GM18519 (cell line): ENCODE results near the gene TXLNA.

Experiments used
- ATAC-seq: cut with Tn5 transposase; IDR thresholded peaks from one replicate; pipeline ENCODE4 v1.9.1; 2021; ENCODE audit warnings: mild to moderate bottlenecking, moderate library complexity; ENCODE audit not compliant: unreplicated experiment, low FRiP score

The TXLNA gene

DNA sequence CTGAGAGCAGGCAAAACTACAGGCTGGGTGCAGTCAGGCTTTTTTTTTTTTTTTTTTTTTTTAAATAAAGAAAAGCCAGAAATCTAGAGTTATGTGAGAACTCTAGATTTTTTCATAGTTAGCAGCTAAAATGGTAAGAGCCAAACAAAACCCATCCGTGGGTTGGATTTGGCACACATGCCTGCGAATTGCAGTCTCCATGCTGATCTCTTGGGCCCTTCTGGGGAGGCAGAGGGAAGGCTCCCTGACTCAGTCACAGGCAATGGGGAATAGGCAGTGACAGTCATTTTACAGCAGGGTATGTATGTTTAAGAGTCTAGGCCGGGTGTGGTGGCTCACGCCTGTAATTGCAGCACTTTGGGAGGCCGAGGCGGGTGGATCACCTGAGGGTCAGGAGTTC is 2.6 kb downstream of the TXLNA start:
- no peak for ATAC-seq

DNA sequence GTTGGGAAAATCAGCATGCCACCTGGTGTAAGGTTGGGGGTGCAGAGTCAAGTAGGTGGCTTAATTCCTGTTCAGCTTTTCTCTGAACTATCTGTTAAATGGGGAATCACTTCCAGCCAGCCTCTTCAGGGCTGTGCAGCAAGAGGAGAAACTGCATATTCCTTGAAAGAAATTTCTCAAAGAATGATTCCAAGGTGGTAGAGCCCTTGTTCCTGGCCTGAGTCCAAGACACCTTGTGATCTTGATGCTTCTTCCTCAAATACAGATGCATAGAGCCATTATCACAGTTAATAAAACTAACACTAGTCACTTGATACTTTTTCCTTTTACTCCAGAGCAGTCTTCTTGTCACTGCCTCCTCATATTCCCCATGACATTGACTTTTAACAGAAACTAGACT is 5.2 kb downstream of the TXLNA start:
- no peak for ATAC-seq

DNA sequence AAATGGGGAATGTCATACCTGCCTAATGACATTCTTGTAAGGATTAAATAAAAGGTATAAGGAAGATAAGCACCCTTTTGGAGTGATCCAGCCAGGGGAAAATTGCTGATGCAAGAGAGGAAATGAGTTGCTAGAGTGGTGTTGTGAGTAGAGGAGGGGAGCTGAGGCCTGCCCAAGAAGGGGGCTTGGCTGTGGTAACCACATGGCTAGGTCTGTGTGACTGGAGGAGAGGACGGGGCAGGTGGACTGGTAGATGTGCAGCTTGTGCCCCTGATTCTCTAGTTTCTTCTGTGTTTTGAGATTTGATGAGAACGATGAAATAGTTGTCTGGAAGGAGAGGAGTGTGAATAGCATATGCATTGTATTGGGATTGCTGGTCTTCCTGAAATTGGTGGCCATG is 6.6 kb downstream of the TXLNA start:
- no peak for ATAC-seq

DNA sequence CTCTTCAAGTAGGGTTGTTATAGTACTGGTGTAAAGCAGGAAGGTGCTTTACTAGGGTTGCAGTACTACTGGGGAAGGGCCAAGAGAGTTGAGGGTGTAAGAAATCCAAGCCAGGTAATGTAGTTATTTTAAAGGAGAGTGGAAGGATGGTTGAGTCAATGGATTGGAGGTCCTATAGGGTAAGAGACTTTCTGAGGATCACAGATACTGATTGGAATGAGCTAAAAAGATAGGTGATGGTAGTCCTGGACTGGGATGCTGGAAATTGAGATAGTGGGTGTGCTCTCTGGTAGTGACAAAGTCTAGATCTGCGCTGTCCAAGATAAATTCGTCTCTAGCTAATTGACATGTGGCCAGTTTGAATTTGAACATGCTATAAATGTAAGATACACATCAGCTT is 7.0 kb downstream of the TXLNA start:
- ATAC-seq, result no peak

DNA sequence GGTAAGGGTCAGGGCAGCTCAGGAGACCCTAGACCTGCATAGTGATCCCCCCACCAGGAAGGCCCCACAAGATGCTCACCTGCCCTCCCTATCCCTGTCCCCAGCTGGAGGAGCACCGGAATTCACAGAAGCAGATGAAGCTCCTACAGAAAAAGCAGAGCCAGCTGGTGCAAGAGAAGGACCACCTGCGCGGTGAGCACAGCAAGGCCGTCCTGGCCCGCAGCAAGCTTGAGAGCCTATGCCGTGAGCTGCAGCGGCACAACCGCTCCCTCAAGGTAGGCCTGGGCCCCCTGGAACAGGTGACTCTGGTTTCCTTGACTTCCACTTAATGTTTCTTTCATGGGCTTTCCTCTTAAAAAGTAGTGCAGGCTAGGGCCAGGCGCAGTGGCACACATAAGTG is 8.4 kb downstream of the TXLNA start:
- ATAC-seq, result no peak

DNA sequence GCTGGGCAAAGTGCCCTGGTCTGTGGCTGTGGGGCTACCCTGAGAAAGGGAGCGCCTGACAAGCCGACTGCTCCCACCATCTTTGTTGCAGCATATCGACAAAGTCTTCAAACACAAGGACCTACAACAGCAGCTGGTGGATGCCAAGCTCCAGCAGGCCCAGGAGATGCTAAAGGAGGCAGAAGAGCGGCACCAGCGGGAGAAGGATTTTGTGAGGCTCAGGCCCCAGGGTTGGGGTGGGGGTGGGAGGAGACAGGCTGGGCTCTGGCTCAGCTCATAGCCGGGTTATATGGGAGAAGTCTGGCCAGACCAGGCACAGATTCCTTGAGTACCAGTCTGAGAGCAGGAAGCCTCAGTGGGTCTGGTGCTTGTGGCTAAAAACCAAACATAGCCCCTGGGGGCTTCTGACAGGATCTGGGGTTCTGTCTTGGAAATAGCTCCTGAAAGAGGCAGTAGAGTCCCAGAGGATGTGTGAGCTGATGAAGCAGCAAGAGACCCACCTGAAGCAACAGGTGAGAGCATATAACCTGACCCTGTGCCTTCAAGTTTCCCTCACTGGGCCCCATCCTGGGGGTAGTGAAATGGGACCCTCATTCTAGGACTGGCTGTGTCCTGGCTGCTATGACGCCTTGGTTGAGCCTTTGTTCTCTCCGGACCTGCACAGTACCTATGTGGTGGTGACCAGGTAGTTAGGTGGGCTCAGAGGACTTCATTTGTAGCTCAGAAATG is 12.9 kb downstream of the TXLNA start:
- no peak for ATAC-seq

DNA sequence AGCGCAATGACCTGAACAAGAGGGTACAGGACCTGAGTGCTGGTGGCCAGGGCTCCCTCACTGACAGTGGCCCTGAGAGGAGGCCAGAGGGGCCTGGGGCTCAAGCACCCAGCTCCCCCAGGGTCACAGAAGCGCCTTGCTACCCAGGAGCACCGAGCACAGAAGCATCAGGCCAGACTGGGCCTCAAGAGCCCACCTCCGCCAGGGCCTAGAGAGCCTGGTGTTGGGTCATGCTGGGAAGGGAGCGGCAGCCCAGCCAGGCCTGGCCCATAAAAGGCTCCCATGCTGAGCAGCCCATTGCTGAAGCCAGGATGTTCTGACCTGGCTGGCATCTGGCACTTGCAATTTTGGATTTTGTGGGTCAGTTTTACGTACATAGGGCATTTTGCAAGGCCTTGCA is 15.5 kb downstream of the TXLNA start:
- ATAC-seq, result no peak

DNA sequence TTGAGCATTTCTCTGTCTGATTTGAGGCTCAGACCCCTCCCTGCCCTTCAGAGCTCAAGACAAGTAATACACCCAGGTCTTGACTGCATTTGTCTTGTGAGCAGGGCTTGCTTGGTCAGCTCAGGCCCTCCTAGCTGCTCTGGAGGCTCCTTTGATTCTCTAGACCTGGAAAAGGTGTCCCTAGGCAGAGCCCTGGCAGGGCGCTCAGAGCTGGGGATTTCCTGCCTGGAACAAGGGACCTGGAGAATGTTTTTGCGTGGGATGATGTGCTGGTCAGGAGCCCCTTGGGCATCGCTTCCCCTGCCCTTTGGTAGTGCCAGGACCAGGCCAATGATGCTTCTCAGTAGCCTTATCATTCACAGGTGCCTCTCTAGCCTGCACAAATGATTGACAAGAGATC is 16.1 kb downstream of the TXLNA start:
- ATAC-seq, result no peak

DNA sequence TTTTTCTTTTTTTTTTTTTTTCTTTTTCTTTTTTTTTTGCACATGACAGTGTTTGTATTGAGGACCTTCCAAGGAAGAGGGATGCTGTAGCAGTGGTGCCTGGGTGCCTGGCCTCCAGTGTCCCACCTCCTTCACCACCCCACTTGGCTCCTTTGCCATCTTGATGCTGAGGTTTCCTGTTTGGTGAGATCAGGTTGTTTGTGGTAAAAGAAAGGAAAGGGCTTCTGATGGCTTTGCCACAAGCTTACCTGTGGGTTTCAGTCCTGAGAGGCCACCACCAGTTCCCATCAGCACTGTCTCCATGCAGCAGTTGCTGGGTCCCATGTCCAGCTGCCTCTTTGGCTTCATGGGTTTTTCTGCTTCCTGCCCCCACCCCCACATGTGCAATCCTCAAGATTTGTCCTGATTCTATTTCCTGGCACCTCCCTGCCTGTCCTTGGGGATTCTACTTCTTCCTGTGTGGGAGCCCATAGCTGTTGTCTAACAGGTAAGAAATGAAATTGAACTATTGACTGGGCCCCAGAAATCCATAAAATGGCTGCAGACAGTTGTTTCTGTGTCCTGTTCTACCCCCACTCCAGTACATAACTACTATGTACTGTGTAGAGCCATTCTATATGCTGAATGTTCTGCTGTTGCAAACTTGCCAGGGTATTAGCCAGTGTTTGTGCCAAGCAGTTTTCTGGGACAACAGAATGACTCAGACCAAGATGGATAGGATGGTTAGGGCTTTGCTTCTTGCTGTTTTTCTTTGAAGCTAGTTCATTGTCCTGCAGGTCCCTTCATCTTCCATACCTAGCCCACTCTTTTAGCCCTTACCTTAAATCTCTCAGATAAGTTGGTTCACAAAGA is 16.7 kb downstream of the TXLNA start:
- ATAC-seq, result no peak

DNA sequence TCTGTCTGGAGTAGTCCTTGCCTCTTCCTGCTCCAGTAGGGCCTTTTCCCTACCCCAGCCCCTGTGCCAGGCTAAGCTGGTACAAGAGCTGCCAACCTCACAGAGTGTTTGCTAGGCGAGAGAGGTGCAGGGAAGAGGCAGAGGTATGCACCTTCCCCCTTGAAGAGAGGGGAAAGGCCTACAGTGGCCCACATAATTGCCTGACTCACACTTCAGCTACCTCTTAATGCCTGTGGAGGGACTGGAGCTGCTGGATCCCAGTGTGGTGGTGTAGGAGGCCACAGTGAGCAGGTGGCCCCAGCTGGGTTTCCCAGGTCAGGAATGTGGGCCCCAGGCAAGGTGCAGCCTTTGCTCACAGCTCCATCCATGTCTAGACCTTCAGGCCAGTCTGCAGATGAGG is 17.6 kb downstream of the TXLNA start:
- no peak for ATAC-seq

DNA sequence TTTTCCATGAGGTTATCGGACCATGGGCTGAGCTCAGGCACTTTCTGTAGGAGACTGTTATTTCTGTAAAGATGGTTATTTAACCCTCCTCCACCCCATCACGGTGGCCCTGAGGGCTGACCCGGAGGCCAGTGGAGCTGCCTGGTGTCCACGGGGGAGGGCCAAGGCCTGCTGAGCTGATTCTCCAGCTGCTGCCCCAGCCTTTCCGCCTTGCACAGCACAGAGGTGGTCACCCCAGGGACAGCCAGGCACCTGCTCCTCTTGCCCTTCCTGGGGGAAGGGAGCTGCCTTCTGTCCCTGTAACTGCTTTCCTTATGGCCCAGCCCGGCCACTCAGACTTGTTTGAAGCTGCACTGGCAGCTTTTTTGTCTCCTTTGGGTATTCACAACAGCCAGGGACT is 18.4 kb downstream of the TXLNA start:
- no peak for ATAC-seq

DNA sequence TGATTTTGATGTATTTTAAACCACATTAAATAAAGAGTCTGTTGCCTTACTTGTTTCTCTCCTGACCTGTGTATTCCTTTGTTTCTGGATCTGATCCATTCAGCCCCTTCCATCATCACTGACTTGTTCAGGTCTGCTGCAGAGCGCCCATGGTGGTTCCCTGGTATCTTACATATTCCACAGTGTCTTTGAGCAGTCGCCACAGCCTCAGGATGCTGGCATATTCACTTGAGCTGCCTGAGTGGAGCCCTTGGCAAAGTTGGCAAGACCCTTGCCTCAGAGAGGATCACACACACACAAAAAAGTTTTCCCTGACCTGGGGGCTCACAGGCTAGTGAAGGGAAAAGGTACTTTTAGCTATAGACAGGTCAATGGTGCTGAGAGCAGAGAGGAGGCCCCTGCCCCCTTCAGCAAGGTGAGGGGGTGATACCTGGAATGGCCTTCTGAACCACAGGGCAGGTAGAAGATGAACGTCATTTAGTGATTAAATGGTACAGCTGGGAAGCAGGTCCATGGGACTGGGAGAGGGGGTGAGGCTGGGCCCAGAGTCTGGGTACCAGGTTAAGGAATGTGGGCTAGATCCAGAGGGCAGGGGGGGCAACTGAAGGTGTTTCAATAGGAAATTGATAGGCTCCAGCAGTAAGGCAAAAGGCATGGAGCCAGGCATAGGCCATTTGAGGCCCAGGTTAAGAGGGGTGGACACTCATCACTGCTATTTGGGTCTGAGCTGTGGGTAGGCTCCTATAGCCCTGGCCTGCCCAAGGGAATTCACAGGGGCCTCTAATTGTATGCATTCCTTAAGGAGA is 19.0 kb downstream of the TXLNA start:
- ATAC-seq, result no peak

DNA sequence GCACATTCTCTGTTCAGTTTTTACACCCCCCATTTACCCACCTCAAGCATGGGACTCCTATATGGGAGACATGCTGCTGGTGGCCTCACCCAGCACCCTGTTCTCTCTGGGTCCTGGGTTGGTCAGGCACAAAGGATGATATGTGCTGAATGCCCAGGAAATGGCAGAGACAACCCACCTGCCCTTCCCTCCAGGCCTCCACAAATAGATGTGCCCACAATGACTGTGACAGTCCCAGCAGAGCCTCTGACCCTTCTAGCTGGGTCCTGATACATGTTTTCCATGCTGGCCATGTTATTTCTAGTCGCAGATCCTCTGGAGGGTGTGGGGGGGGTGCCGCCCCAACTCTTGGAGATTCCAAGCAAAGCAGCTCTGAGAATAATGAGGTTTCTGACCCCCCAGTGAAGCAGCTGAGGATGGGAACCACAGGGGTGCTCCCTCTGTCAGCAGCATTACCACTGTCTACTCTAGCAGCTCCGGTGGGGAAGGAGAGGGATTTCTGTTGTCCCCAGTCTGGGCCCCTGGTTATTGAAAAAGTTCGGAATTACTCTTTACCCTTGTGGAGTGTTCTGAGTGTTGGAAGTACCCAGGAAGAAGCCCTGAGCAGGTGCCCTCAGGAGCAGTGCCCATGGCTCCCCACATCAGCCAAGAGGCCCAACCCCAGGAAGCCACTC is 19.7 kb downstream of the TXLNA start:
- ATAC-seq, result no peak

DNA sequence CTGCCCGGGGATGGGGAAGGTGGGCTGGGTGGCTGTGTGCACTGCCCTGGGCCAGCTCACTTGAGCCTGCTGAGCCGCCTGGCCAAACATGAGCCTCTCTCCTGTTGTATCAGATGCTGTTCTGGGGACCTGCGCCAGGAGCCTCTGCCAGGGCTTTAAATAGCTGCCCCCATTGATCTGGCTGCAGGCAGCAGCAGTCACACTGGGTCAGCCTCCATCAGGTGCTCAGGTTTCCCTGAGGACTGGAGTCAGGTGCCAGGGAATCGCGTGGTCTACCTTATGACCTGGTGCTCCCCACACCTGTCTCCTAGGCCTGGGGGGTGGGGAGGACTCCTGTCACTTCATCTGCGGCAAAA is 20.2 kb downstream of the TXLNA start:
- ATAC-seq, result no peak

DNA sequence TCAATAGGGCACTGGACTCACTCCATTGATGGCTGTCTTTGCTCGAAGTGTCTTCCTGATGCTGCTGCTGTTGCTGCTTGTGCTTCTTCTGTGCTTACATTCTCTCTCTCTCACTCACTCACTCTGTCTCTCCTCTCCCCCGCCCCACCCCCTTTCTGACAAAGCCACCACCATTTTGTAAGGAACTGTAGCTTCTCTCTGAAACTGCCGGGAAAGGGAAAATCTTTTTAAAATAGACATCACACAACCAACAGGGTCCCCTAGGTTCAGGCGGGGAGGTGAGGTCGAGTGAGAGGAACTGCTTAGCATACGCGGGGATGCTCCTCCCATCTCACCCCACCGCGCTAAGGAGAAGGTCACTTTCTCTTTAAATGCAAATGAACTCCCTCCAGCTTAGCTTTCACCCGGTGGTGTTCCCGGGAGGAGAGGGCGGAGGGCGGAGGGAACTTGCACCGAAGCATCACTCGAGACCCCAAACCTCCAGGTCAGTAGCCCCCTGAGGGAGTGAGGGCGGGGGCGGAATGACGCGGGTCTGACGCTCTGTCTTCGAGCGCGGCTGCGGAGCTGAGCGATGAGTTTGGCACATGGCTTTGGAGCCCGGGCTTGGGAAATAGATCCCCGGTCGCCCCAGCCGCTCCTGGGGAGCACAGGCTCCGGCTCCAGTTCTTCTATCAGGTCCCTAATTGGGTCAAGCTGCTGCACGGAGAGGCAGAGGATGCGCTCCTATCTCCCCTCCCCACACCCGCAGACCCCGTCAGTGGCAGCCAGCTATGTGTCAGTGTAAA is 20.9 kb downstream of the TXLNA start, which contains the start of gene CCDC28B:
TSS of gene CCDC28B (plus strand) at position 370 of the 785 bp plus-strand sequence. CDS start 1,341 bp downstream, outside the sequence.
- ATAC-seq, result no peak

DNA sequence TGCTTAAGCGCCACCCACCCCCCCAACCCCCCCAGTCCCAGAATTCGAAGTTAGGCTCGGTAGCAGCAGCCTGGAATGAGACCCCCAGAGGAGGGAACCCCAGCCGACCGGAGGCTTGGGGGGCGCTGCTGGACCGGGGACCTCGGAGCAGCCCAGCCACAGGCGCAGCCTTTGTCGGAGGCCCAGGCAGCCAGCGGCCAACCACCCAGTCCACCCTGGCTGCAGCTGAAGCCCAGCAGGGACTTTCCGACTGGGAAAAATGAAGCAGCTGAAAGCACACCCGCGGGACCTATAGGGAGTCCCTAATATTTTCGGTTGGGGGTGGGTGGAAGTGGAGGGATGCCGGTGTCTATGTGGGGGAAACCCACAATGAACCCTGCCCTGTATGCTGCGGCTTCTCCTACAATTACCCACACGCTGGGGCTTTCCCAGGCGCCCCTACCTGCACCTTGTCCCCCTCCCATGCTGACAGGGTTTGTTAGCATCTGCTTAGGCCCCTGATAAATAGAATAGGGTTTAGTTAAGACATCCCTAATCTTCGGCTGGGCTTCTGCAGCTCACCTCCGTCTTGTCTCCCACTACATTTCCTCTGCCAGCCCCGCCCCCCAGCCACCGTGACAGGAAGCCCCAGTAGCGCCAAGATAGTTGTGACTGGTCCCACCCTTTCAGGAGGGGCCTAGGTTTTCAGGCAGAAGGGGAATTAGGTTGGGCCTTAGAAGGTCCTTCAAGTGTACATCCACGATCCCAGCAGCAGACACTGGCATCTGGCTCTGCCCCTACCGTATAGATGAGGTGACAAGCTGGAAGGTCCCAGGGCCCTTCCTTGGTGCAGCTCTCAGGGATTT is 21.8 kb downstream of the TXLNA start:
- ATAC-seq, result no peak

DNA sequence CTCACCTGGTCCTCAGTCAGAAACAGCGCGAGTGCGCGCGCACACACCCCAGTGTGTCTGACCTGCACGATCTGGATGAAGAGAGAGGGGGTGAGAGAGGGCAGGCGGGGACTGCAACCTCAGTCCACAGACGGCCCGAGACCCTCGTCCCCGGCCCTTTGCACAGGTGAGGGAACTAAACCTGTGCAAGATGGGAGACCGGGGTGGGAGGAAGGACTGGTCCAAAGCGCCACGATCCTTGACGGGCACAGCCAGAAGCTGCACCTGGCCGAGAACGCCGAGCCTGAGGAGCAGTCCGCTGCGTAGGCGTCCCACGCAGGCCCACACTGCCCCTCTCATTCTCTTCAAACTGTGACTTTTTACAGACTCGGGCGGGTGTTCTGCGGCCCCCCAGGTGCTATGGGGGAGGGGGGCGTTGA is 25.5 kb downstream of the TXLNA start:
- no peak for ATAC-seq

DNA sequence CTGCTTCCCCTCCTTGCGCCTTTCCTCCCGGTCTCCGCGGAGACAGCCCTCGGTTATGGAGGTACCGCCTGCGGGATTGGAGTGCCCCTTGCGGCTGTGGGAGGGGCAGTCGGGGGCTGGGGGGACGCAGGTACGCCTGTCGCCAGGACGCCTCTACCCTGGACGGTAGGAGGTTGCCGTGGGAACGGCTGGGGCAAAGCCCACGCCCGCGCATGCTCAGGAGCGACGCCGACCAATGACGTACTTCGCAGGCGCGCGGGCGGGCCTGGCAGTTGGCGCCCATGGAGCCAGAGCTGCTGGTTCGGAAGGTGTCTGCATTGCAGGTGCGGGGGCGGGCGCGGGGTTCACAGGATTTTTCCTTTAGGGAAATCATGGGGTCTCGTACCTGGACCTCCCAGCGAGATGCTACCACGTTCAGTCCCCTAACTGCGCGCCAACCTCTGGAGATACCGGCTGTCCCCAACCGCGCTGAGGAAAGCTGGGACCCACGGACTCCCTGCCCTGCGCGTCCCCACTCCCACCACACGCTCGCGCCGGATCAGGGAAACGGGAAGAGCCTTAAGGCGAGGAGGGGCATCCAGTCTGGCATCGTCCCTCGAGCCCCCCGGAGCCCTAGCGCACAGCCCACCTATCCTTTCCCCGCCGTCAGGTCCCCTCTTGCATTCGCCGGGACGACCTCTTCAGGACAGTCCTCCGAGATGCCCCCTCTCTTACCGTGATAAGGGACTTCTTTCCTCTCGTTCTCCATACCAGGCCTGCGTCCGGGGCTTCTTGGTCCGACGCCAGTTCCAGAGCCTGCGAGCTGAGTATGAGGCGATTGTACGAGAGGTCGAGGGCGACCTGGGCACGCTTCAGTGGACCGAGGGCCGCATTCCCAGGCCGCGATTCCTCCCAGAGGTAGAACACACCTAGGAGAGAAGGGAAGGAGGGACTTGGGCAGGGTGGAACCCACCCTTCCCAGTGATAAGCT is 26.2 kb downstream of the TXLNA start, which contains the start of gene IQCC:
TSS of gene IQCC (plus strand) at position 271 of the 970 bp plus-strand sequence. CDS start at position 282, 11 bp downstream.
- no peak for ATAC-seq
